PC-3 (cell line): ENCODE results near the gene JAM2.

Experiments
- EZH2 ChIP-seq: fragments of 300-600 bp; sonication (generic); IDR thresholded peaks from one replicate; pipeline ENCODE4 v1.6.1; 2017; ENCODE audit warnings: antibody characterized with exemption, mild to moderate bottlenecking, low read length; ENCODE audit not compliant: unreplicated experiment
- EZH2phosphoT487 ChIP-seq: fragments of 300-600 bp; sonication (generic); IDR thresholded peaks from 2 replicates; pipeline ENCODE4 v1.6.1; 2018; ENCODE audit warnings: mild to moderate bottlenecking, antibody characterized with exemption, low read length, borderline replicate concordance
- TF ChIP-seq, protein P1 (sequence below): fragments of 300-600 bp; sonication (generic); conservative IDR thresholded peaks from 2 replicates; pipeline ENCODE4 v1.5.1; 2017; ENCODE audit warnings: antibody characterized with exemption, low read depth, mild to moderate bottlenecking, low read length

DNA sequence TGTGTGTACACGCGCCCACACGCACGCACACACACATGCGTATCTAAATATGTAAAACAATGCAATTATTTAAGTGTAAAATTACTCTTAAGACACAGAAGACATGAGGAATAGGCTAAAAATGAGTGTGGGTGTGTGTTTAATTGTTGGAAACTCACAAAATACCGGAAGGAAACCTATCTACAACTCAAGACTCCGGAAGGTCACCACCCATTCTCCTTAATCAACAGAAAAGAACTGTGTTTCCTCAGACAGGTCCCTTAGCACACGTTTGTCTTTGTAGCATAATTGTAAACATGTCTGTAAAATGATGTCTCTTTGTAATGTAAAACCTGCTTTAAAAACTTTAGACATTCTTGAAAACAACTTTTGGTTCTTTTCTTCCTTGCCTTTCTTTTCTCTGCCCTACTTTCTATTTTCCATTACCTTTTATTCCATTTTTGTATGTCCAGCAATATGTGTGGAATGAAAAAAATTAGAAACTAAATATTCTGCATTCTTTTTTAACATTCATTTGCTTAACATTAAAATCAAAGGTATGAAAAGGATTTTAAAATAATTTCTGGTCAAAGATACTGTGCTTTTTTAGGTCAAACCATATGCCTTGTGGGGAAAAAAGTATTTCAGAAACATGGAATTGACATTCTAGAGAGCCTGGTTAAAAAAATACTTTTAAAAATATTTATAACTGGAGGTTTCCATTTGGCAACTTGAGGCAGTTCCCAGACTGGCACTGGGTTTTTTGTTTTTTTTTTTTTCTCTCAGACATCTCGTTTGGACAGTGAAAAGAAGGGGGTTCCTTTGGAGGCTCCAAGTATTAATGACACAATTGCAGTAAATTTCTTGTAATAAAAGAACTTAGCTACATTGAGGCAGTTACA lies 49.5 kb downstream of the JAM2 start:
- TF ChIP-seq, protein P1, sequence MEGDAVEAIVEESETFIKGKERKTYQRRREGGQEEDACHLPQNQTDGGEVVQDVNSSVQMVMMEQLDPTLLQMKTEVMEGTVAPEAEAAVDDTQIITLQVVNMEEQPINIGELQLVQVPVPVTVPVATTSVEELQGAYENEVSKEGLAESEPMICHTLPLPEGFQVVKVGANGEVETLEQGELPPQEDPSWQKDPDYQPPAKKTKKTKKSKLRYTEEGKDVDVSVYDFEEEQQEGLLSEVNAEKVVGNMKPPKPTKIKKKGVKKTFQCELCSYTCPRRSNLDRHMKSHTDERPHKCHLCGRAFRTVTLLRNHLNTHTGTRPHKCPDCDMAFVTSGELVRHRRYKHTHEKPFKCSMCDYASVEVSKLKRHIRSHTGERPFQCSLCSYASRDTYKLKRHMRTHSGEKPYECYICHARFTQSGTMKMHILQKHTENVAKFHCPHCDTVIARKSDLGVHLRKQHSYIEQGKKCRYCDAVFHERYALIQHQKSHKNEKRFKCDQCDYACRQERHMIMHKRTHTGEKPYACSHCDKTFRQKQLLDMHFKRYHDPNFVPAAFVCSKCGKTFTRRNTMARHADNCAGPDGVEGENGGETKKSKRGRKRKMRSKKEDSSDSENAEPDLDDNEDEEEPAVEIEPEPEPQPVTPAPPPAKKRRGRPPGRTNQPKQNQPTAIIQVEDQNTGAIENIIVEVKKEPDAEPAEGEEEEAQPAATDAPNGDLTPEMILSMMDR = no peak
- no peak for TF ChIP-seq EZH2phosphoT487
- TF ChIP-seq EZH2 = no peak
